HEK293 (cell line): ENCODE measurements around the gene FKRP.

Experiments
- GLIS1 ChIP-seq: fragments of 450-650 bp; formaldehyde crosslinking; IDR thresholded peaks from 2 replicates; pipeline ENCODE4 v1.5.1; 2016; ENCODE audit warnings: missing biosample characterization, missing genetic modification characterization
- KLF8 ChIP-seq: fragments of 450-650 bp; formaldehyde crosslinking; IDR thresholded peaks from 2 replicates; pipeline ENCODE4 v1.5.1; 2016; ENCODE audit warnings: missing biosample characterization, missing genetic modification characterization
- KLF9 ChIP-seq: fragments of 450-650 bp; formaldehyde crosslinking; IDR thresholded peaks from 2 replicates; pipeline ENCODE4 v1.5.1; 2016; ENCODE audit warnings: missing biosample characterization, missing genetic modification characterization, low read depth
- MZF1 ChIP-seq: fragments of 450-650 bp; formaldehyde crosslinking; IDR thresholded peaks from 2 replicates; pipeline ENCODE4 v1.5.1; 2017; ENCODE audit warnings: missing biosample characterization, missing genetic modification characterization, borderline replicate concordance
- SP2 ChIP-seq: fragments of 450-650 bp; formaldehyde crosslinking; IDR thresholded peaks from 2 replicates; pipeline ENCODE4 v1.5.1; 2016; ENCODE audit warnings: missing biosample characterization, missing genetic modification characterization
- YY2 ChIP-seq: fragments of 450-650 bp; formaldehyde crosslinking; IDR thresholded peaks from 2 replicates; pipeline ENCODE4 v1.5.1; 2016; ENCODE audit warnings: missing biosample characterization, missing genetic modification characterization
- ZBTB17 ChIP-seq: fragments of 450-650 bp; formaldehyde crosslinking; IDR thresholded peaks from 2 replicates; pipeline ENCODE4 v1.5.1; 2016; ENCODE audit warnings: missing biosample characterization, missing genetic modification characterization
- ZBTB44 ChIP-seq: fragments of 450-650 bp; IDR thresholded peaks from 2 replicates; pipeline ENCODE4 v1.5.1; 2018; ENCODE audit warnings: missing biosample characterization, mild to moderate bottlenecking, missing genetic modification characterization
- ZBTB6 ChIP-seq: fragments of 450-650 bp; formaldehyde crosslinking; IDR thresholded peaks from 2 replicates; pipeline ENCODE4 v1.5.1; 2017; ENCODE audit warnings: missing biosample characterization, missing genetic modification characterization
- ZFHX2 ChIP-seq: fragments of 450-650 bp; formaldehyde crosslinking; conservative IDR thresholded peaks from 2 replicates; pipeline ENCODE4 v1.5.1; 2016; ENCODE audit warnings: missing biosample characterization, missing genetic modification characterization
- ZNF132 ChIP-seq: fragments of 450-650 bp; formaldehyde crosslinking; IDR thresholded peaks from 2 replicates; pipeline ENCODE4 v1.5.1; 2017; ENCODE audit warnings: missing biosample characterization, missing genetic modification characterization, borderline replicate concordance
- ZNF184 ChIP-seq: fragments of 450-650 bp; IDR thresholded peaks from 2 replicates; pipeline ENCODE4 v1.5.1; 2018; ENCODE audit warnings: missing biosample characterization, mild to moderate bottlenecking, missing genetic modification characterization
- ZNF211 ChIP-seq: fragments of 450-650 bp; formaldehyde crosslinking; IDR thresholded peaks from 2 replicates; pipeline ENCODE4 v1.5.1; 2016; ENCODE audit warnings: low read depth, missing biosample characterization, missing genetic modification characterization
- ZNF341 ChIP-seq: fragments of 450-650 bp; formaldehyde crosslinking; IDR thresholded peaks from 2 replicates; pipeline ENCODE4; 2016; ENCODE audit warnings: low read depth, missing biosample characterization, missing genetic modification characterization
- ZNF394 ChIP-seq: fragments of 450-650 bp; formaldehyde crosslinking; IDR thresholded peaks from 2 replicates; pipeline ENCODE4 v1.5.1; 2016; ENCODE audit warnings: missing biosample characterization, missing genetic modification characterization, mild to moderate bottlenecking, moderate library complexity, borderline replicate concordance
- ZNF473 ChIP-seq: fragments of 450-650 bp; formaldehyde crosslinking; IDR thresholded peaks from 2 replicates; pipeline ENCODE4 v1.5.1; 2017; ENCODE audit warnings: missing biosample characterization, missing genetic modification characterization
- ZNF510 ChIP-seq: fragments of 450-650 bp; formaldehyde crosslinking; IDR thresholded peaks from 2 replicates; pipeline ENCODE4 v1.5.1; 2018; ENCODE audit warnings: mild to moderate bottlenecking, missing genetic modification characterization, missing biosample characterization; ENCODE audit not compliant: insufficient replicate concordance
- ZNF600 ChIP-seq: fragments of 450-650 bp; formaldehyde crosslinking; IDR thresholded peaks from 2 replicates; pipeline ENCODE4 v1.5.1; 2016; ENCODE audit warnings: missing biosample characterization, missing genetic modification characterization
- TF ChIP-seq, protein P1 (sequence below): fragments of 450-650 bp; formaldehyde crosslinking; IDR thresholded peaks from 2 replicates; pipeline ENCODE4 v1.5.1; 2016; ENCODE audit warnings: missing biosample characterization, missing genetic modification characterization, borderline replicate concordance
- TF ChIP-seq, protein P2 (sequence below): fragments of 450-650 bp; formaldehyde crosslinking; IDR thresholded peaks from 2 replicates; pipeline ENCODE4 v1.5.1; 2016; ENCODE audit warnings: missing biosample characterization, missing genetic modification characterization
- TF ChIP-seq, protein P3 (sequence below): fragments of 450-650 bp; formaldehyde crosslinking; IDR thresholded peaks from 2 replicates; pipeline ENCODE4 v1.5.1; 2016; ENCODE audit warnings: missing biosample characterization, missing genetic modification characterization
- TF ChIP-seq, protein P4 (sequence below): fragments of 450-650 bp; formaldehyde crosslinking; IDR thresholded peaks from 2 replicates; pipeline ENCODE4 v1.5.1; 2016; ENCODE audit warnings: missing biosample characterization, missing genetic modification characterization

Gene FKRP

GRCh38 chr19:46787331-46788261 lies 41.7 kb downstream of the FKRP start (continued):
- TF ChIP-seq SP2 (tag by site-specific recombination) (peak; percentile 90), ZBTB17 (peak; percentile 97), MZF1 (tag by site-specific recombination) (peak; percentile 60; the same call in 1 of the 2 replicates), ZFHX2 (tag by site-specific recombination) (peak; percentile 87), ZNF394 (tag by site-specific recombination) (peak; percentile 13; the same call in 1 of the 2 replicates), ZNF510 (tag by site-specific recombination) (no peak), ZNF132 (tag by site-specific recombination) (no peak), KLF8 (tag by site-specific recombination) (peak; percentile 49), GLIS1 (peak; percentile 99), ZNF184 (tag by site-specific recombination) (no peak), KLF9 (tag by site-specific recombination) (peak; percentile 62), ZNF600 (peak; percentile 86), YY2 (tag by site-specific recombination) (peak; percentile 80), ZNF341 (tag by site-specific recombination) (peak; percentile 82), ZNF211 (tag by site-specific recombination) (no peak), ZNF473 (tag by site-specific recombination) (no peak), ZBTB6 (tag by site-specific recombination) (peak; percentile 40; the same call in 1 of the 2 replicates), ZBTB44 (tag by site-specific recombination) (no peak)
- TF ChIP-seq, protein P1, sequence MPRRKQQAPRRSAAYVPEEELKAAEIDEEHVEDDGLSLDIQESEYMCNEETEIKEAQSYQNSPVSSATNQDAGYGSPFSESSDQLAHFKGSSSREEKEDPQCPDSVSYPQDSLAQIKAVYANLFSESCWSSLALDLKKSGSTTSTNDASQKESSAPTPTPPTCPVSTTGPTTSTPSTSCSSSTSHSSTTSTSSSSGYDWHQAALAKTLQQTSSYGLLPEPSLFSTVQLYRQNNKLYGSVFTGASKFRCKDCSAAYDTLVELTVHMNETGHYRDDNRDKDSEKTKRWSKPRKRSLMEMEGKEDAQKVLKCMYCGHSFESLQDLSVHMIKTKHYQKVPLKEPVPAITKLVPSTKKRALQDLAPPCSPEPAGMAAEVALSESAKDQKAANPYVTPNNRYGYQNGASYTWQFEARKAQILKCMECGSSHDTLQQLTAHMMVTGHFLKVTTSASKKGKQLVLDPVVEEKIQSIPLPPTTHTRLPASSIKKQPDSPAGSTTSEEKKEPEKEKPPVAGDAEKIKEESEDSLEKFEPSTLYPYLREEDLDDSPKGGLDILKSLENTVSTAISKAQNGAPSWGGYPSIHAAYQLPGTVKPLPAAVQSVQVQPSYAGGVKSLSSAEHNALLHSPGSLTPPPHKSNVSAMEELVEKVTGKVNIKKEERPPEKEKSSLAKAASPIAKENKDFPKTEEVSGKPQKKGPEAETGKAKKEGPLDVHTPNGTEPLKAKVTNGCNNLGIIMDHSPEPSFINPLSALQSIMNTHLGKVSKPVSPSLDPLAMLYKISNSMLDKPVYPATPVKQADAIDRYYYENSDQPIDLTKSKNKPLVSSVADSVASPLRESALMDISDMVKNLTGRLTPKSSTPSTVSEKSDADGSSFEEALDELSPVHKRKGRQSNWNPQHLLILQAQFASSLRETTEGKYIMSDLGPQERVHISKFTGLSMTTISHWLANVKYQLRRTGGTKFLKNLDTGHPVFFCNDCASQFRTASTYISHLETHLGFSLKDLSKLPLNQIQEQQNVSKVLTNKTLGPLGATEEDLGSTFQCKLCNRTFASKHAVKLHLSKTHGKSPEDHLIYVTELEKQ (tag by site-specific recombination), result no peak
- TF ChIP-seq, protein P2, sequence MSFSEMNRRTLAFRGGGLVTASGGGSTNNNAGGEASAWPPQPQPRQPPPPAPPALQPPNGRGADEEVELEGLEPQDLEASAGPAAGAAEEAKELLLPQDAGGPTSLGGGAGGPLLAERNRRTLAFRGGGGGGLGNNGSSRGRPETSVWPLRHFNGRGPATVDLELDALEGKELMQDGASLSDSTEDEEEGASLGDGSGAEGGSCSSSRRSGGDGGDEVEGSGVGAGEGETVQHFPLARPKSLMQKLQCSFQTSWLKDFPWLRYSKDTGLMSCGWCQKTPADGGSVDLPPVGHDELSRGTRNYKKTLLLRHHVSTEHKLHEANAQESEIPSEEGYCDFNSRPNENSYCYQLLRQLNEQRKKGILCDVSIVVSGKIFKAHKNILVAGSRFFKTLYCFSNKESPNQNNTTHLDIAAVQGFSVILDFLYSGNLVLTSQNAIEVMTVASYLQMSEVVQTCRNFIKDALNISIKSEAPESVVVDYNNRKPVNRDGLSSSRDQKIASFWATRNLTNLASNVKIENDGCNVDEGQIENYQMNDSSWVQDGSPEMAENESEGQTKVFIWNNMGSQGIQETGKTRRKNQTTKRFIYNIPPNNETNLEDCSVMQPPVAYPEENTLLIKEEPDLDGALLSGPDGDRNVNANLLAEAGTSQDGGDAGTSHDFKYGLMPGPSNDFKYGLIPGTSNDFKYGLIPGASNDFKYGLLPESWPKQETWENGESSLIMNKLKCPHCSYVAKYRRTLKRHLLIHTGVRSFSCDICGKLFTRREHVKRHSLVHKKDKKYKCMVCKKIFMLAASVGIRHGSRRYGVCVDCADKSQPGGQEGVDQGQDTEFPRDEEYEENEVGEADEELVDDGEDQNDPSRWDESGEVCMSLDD (tag by site-specific recombination), result 0 out of 2 replicates have a peak, but pooled peaks have one; percentile 48
- TF ChIP-seq, protein P3, sequence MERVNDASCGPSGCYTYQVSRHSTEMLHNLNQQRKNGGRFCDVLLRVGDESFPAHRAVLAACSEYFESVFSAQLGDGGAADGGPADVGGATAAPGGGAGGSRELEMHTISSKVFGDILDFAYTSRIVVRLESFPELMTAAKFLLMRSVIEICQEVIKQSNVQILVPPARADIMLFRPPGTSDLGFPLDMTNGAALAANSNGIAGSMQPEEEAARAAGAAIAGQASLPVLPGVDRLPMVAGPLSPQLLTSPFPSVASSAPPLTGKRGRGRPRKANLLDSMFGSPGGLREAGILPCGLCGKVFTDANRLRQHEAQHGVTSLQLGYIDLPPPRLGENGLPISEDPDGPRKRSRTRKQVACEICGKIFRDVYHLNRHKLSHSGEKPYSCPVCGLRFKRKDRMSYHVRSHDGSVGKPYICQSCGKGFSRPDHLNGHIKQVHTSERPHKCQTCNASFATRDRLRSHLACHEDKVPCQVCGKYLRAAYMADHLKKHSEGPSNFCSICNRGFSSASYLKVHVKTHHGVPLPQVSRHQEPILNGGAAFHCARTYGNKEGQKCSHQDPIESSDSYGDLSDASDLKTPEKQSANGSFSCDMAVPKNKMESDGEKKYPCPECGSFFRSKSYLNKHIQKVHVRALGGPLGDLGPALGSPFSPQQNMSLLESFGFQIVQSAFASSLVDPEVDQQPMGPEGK (tag by site-specific recombination), result peak; percentile 81
- TF ChIP-seq, protein P4, sequence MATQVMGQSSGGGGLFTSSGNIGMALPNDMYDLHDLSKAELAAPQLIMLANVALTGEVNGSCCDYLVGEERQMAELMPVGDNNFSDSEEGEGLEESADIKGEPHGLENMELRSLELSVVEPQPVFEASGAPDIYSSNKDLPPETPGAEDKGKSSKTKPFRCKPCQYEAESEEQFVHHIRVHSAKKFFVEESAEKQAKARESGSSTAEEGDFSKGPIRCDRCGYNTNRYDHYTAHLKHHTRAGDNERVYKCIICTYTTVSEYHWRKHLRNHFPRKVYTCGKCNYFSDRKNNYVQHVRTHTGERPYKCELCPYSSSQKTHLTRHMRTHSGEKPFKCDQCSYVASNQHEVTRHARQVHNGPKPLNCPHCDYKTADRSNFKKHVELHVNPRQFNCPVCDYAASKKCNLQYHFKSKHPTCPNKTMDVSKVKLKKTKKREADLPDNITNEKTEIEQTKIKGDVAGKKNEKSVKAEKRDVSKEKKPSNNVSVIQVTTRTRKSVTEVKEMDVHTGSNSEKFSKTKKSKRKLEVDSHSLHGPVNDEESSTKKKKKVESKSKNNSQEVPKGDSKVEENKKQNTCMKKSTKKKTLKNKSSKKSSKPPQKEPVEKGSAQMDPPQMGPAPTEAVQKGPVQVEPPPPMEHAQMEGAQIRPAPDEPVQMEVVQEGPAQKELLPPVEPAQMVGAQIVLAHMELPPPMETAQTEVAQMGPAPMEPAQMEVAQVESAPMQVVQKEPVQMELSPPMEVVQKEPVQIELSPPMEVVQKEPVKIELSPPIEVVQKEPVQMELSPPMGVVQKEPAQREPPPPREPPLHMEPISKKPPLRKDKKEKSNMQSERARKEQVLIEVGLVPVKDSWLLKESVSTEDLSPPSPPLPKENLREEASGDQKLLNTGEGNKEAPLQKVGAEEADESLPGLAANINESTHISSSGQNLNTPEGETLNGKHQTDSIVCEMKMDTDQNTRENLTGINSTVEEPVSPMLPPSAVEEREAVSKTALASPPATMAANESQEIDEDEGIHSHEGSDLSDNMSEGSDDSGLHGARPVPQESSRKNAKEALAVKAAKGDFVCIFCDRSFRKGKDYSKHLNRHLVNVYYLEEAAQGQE (tag by site-specific recombination), result 0 out of 2 replicates have a peak, but pooled peaks have one; percentile 30
